ENCODE results near the gene PACSIN1.

DNA sequence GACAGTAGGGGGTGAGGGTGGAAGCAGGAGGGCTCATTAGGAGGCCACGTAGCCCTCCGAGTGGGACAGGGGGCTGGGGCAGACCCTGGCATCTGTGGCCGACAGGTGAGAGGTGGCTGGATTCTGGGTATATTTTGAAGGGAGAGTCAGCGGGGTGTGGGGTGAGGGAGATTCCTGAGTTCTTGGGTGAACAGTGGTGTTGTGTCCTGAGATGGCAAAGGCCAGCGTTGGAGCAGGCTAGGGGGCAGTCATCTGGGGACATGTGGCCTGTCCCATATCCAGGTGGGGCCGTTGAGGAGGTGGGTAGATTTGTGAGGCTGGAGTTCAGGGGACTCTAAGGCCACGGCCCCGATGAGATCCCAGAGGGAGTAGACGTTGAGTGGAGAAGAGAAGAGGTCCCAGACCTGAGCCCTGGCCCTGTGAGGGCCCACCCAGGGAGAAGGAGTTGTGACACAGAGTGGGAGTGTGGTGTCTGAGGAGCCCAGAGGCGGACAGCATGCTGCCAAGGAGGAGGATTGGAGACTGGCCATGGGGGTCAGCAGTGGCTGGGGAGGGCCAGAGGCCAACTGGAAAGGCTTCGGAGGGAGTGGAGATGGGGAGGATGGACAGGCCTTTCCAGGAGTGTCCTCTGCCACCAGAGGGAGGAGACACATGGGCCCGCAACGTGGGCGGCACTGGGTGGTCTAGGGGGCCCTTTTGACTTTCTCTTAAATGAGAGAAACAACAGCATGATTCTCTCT is 19.6 kb downstream of the PACSIN1 start:
- TF ChIP-seq, protein P1, sequence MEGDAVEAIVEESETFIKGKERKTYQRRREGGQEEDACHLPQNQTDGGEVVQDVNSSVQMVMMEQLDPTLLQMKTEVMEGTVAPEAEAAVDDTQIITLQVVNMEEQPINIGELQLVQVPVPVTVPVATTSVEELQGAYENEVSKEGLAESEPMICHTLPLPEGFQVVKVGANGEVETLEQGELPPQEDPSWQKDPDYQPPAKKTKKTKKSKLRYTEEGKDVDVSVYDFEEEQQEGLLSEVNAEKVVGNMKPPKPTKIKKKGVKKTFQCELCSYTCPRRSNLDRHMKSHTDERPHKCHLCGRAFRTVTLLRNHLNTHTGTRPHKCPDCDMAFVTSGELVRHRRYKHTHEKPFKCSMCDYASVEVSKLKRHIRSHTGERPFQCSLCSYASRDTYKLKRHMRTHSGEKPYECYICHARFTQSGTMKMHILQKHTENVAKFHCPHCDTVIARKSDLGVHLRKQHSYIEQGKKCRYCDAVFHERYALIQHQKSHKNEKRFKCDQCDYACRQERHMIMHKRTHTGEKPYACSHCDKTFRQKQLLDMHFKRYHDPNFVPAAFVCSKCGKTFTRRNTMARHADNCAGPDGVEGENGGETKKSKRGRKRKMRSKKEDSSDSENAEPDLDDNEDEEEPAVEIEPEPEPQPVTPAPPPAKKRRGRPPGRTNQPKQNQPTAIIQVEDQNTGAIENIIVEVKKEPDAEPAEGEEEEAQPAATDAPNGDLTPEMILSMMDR (IDR thresholded peaks at IDR 0.05) = no peak
- no peak for TF ChIP-seq EZH2 (IDR thresholded peaks at IDR 0.05)

Measured in neural progenitor cell (in vitro differentiated cells).